Measurements from ENCODE around the gene RASGRP4.

RASGRP4 gene

GRCh38 chr19:38389101-38389925, 36.7 kb downstream of the RASGRP4 start:
- DNase-seq (ENCODE audit: low spot score): peak; percentile 81

- no peak for DNase-seq (ENCODE audit: low spot score)
These were observed 37.5 kb downstream of the RASGRP4 start, which contains the start of gene SPRED3 for GRCh38 chr19:38388349-38389100. TSS of gene SPRED3 (plus strand) at chr19:38388697. CDS start at chr19:38390303, 1,606 bp downstream.

- DNase-seq (ENCODE audit: low spot score): peak; percentile 88
These were observed 38.3 kb downstream of the RASGRP4 start, which contains the start of gene GGN for GRCh38 chr19:38387550-38388348. TSS of gene GGN (minus strand) at chr19:38388034. CDS start at chr19:38387261, 773 bp downstream.

- DNase-seq (ENCODE audit: low spot score): no peak
These were observed 39.0 kb downstream of the RASGRP4 start for GRCh38 chr19:38386971-38387549.

GRCh38 chr19:38386300-38386970, 39.6 kb downstream of the RASGRP4 start:
- no peak for DNase-seq (ENCODE audit: low spot score)

- no peak for DNase-seq (ENCODE audit: low spot score)
These were observed 40.2 kb downstream of the RASGRP4 start for GRCh38 chr19:38385804-38386257.

GRCh38 chr19:38385057-38385803, 40.8 kb downstream of the RASGRP4 start:
- no peak for DNase-seq (ENCODE audit: low spot score)

GRCh38 chr19:38384209-38385027, 41.6 kb downstream of the RASGRP4 start:
- DNase-seq (ENCODE audit: low spot score): no peak

GRCh38 chr19:38383743-38384142, 42.3 kb downstream of the RASGRP4 start:
- DNase-seq (ENCODE audit: low spot score): no peak

GRCh38 chr19:38383184-38383583, 42.8 kb downstream of the RASGRP4 start:
- DNase-seq (ENCODE audit: low spot score): no peak

GRCh38 chr19:38381138-38381537, 44.9 kb downstream of the RASGRP4 start:
- DNase-seq (ENCODE audit: low spot score): no peak

- no peak for DNase-seq (ENCODE audit: low spot score)
These were observed 47.2 kb downstream of the RASGRP4 start for GRCh38 chr19:38378866-38379265.

- no peak for DNase-seq (ENCODE audit: low spot score)
These were observed 49.0 kb downstream of the RASGRP4 start for GRCh38 chr19:38377052-38377451.

GRCh38 chr19:38376576-38376975, 49.4 kb downstream of the RASGRP4 start:
- DNase-seq (ENCODE audit: low spot score): no peak

GRCh38 chr19:38375748-38376147, 50.3 kb downstream of the RASGRP4 start:
- DNase-seq (ENCODE audit: low spot score): no peak

- DNase-seq (ENCODE audit: low spot score): no peak
These were observed 50.9 kb downstream of the RASGRP4 start for GRCh38 chr19:38375098-38375493.

- DNase-seq (ENCODE audit: low spot score): peak; percentile 99
These were observed 51.5 kb downstream of the RASGRP4 start, which contains the start of gene PSMD8 for GRCh38 chr19:38374332-38375097. TSS of gene PSMD8 (plus strand) at chr19:38374571. CDS start at chr19:38374602, 31 bp downstream.

- DNase-seq (ENCODE audit: low spot score): no peak
These were observed 52.1 kb downstream of the RASGRP4 start for GRCh38 chr19:38373907-38374331.

GRCh38 chr19:38371081-38371480, 54.9 kb downstream of the RASGRP4 start:
- no peak for DNase-seq (ENCODE audit: low spot score)
